Nasal cavity respiratory epithelium epithelial cell of viscerocranial mucosa (primary cell): ENCODE results near the gene GGT7. TPM values are rescaled to one million over a fixed set of nuclear protein-coding genes. Genes with fewer than 3 reads are reported as not detected.

ENCODE experiments used
- total RNA-seq: library from RNA; depleted of rRNA; stranded (reverse); fragments of >200 nt; gene quantifications from 2 replicates; pipeline ENCODE4 v1.2.3, GENCODE V29; 2014

The GGT7 gene, protein sequence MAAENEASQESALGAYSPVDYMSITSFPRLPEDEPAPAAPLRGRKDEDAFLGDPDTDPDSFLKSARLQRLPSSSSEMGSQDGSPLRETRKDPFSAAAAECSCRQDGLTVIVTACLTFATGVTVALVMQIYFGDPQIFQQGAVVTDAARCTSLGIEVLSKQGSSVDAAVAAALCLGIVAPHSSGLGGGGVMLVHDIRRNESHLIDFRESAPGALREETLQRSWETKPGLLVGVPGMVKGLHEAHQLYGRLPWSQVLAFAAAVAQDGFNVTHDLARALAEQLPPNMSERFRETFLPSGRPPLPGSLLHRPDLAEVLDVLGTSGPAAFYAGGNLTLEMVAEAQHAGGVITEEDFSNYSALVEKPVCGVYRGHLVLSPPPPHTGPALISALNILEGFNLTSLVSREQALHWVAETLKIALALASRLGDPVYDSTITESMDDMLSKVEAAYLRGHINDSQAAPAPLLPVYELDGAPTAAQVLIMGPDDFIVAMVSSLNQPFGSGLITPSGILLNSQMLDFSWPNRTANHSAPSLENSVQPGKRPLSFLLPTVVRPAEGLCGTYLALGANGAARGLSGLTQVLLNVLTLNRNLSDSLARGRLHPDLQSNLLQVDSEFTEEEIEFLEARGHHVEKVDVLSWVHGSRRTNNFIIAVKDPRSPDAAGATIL
- 1.4 and 6.7 TPM in 2 replicates for total RNA-seq

DNA sequence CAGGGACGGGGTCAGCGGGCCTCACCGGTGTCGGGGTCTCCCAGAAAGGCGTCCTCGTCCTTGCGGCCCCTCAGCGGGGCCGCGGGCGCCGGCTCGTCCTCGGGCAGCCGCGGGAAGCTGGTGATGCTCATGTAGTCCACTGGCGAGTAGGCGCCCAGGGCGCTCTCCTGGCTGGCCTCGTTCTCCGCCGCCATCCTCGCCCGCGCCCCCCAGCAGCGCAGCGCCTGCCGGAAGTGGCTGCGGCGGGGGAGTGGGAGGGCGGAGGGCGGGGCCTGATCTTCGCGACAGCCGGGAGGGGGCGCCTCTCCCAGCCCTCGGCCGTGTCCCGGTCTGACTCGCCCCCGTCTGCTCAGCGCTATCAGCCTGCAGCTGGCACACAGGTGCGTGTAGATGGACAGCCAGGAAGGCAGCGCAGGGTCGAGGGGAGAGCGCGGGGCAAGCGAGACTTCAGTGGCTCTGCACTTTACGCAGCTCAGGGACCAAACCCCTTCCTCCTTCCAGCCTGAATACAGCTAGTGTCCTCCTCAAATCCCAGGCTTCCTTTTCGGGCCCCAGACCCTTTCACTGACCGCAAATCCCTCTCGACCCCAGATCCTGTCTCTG, at the start of gene GGT7:
Gene GGT7, minus strand, starts transcription at position 235 of the 603 bp plus-strand sequence. Its CDS starts 41 bp downstream, at position 194.

DNA sequence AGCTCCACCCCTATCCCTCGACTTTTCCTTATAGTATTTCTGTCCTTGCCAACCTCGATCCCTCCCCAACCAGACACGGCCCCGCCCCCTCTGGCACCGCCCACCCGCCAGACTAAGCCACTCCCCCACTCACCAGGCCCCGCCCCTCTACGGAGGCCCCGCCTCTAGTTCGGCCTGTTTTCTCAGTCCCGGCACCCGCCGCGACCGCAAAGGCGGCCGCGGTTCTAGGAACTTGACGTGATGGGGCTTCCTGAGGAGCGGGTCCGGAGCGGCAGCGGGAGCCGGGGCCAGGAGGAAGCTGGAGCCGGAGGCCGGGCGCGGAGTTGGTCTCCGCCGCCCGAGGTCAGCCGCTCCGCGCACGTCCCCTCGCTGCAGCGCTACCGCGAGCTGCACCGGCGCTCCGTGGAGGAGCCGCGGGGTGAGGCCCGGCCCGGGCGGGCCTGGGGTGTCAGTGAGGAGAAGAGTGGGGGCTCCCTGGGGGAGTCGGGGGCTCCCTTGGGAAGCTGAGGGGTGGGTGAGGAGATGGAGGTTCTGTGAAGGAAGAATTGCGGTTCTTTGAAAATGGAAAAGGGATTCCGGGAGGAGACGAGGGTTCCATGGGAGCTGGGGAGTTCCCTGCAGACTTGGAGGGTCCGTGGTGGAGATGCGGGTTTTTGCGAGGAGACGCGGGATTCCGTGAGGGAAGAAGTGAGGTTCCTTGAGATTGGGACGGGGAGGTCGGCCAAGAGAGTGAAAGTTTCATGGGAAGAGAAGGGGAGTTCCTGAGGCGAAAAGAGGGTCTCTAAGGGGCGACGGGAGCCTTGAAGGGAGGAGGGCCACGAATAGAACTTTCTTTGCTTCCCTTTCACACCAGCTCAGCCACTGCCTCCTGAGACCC, 4.0 kb upstream of the GGT7 start, which contains the start of gene ACSS2:
Gene ACSS2, plus strand, starts transcription at position 207 of the 877 bp plus-strand sequence. Its CDS starts 34 bp downstream, at position 241.

DNA sequence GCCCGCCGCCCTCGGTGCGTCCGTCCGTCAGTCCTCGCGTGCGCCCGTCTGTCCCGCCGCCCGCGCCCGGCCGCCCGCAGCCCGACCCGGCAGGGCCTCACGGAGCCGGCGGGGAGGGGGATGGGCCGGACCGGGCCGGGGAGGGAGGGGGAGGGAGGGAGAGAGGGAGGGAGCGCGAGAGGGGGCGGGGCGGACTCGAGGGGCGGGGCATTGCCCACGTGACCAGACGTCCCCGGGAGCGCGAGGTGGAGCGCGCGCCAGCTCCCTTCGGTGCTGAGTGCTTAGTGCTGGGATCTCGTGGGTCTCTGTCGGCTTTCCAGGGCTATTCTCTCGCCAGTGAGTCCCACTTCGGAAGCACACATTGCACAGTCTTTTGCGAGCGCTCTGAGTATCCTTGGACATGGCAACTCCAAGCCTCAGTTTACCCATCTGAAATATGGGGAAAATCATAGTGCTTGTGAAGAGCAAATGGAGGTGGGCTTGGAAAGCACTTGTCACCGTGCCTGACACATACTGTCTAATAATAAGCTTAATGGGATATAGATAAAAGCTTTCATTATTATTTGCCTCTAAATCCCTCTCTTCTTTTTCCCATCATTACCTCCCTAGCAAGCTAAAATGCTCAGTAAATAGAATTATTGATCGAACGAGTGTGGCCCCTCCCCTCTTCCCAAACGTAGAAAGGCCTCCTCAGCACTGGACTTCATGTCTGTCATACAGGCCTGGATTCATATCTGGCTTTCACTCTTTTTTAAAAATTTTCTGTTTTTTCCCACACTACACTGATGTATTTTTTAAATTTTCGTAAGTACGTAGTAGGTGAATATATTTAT, 46.9 kb downstream of the GGT7 start, which contains the start of gene NCOA6:
Gene NCOA6, minus strand, starts transcription at position 122 of the 833 bp plus-strand sequence. CDS start 43,296 bp downstream, outside the sequence.

Other genes with a start within 250 kb of the GGT7 start
- gene PIGU, start 195.8 kb downstream of the GGT7 start, total RNA-seq: 6.2 and 9.6 TPM in 2 replicates
- 1.7 and 3.6 TPM in 2 replicates for gene TP53INP2, start 168.5 kb downstream of the GGT7 start, total RNA-seq
- 5.8 and 10.9 TPM in 2 replicates for gene NCOA6, start 47.2 kb downstream of the GGT7 start, total RNA-seq
- 47.7 and 47.8 TPM in 2 replicates for gene ACSS2, start 3.8 kb upstream of the GGT7 start, total RNA-seq
- gene GSS, start 83.0 kb upstream of the GGT7 start, total RNA-seq: 86.6 and 96.7 TPM in 2 replicates
- under 0.01 TPM in 2 replicates for gene MYH7B, start 83.0 kb upstream of the GGT7 start, total RNA-seq
- 32.8 and 54.8 TPM in 2 replicates for gene TRPC4AP, start 220.0 kb upstream of the GGT7 start, total RNA-seq